Measurements from ENCODE around the gene CTSL.

DNA sequence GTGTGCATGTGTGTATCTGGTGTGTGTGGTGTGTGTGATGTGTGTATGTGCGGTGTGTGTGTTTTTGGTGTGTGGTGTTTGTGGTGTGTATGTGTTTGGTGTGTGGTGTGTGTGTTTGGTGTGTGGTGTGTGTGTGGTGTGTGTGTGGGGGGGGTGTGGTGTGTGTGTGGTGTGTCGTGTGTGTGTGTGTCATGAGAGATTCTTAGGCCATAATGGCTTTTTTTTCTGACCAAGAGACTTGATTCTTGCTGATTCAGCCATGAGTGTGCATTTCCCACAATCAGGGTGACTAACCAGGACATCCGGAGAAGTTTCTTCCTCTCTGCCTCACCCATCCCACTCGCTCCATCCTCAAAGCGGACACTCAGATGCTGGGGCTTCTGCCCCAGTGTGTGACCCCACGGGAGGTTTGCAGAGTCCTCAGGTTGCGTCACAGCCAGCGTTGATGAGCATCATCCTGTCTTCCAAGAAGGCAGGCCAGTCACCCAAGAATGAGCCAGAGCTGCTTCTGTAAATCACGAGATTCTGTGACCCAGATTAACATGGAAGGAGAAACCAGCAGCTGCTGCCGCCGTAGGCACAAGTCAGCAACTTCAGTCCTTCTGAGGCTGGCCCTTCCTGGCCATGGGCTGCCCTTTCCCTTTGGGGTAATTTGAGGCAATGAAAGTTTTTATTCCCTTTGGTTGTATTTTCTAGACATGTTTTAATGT lies 12.5 kb upstream of the CTSL start:
- TF ChIP-seq EZH2 (IDR thresholded peaks at IDR 0.05; ENCODE audit: low read depth, unreplicated experiment), result no peak
- no peak for TF ChIP-seq POLR2AphosphoS5 (IDR thresholded peaks at IDR 0.05; ENCODE audit: low read depth)
- TF ChIP-seq, protein P1, sequence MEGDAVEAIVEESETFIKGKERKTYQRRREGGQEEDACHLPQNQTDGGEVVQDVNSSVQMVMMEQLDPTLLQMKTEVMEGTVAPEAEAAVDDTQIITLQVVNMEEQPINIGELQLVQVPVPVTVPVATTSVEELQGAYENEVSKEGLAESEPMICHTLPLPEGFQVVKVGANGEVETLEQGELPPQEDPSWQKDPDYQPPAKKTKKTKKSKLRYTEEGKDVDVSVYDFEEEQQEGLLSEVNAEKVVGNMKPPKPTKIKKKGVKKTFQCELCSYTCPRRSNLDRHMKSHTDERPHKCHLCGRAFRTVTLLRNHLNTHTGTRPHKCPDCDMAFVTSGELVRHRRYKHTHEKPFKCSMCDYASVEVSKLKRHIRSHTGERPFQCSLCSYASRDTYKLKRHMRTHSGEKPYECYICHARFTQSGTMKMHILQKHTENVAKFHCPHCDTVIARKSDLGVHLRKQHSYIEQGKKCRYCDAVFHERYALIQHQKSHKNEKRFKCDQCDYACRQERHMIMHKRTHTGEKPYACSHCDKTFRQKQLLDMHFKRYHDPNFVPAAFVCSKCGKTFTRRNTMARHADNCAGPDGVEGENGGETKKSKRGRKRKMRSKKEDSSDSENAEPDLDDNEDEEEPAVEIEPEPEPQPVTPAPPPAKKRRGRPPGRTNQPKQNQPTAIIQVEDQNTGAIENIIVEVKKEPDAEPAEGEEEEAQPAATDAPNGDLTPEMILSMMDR (conservative IDR thresholded peaks at IDR 0.05; ENCODE audit: low read depth in 2 of 2), result no peak
- TF ChIP-seq, protein P2, sequence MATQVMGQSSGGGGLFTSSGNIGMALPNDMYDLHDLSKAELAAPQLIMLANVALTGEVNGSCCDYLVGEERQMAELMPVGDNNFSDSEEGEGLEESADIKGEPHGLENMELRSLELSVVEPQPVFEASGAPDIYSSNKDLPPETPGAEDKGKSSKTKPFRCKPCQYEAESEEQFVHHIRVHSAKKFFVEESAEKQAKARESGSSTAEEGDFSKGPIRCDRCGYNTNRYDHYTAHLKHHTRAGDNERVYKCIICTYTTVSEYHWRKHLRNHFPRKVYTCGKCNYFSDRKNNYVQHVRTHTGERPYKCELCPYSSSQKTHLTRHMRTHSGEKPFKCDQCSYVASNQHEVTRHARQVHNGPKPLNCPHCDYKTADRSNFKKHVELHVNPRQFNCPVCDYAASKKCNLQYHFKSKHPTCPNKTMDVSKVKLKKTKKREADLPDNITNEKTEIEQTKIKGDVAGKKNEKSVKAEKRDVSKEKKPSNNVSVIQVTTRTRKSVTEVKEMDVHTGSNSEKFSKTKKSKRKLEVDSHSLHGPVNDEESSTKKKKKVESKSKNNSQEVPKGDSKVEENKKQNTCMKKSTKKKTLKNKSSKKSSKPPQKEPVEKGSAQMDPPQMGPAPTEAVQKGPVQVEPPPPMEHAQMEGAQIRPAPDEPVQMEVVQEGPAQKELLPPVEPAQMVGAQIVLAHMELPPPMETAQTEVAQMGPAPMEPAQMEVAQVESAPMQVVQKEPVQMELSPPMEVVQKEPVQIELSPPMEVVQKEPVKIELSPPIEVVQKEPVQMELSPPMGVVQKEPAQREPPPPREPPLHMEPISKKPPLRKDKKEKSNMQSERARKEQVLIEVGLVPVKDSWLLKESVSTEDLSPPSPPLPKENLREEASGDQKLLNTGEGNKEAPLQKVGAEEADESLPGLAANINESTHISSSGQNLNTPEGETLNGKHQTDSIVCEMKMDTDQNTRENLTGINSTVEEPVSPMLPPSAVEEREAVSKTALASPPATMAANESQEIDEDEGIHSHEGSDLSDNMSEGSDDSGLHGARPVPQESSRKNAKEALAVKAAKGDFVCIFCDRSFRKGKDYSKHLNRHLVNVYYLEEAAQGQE (IDR thresholded peaks at IDR 0.05; ENCODE audit: unreplicated experiment), result no peak
- TF ChIP-seq EZH2phosphoT487 (IDR thresholded peaks at IDR 0.05; ENCODE audit: unreplicated experiment), result no peak
- no peak for TF ChIP-seq JUNB (IDR thresholded peaks at IDR 0.05; ENCODE audit: unreplicated experiment)
- TF ChIP-seq NANOG (IDR thresholded peaks at IDR 0.05; ENCODE audit: borderline replicate concordance), result no peak
- TF ChIP-seq, protein P3, sequence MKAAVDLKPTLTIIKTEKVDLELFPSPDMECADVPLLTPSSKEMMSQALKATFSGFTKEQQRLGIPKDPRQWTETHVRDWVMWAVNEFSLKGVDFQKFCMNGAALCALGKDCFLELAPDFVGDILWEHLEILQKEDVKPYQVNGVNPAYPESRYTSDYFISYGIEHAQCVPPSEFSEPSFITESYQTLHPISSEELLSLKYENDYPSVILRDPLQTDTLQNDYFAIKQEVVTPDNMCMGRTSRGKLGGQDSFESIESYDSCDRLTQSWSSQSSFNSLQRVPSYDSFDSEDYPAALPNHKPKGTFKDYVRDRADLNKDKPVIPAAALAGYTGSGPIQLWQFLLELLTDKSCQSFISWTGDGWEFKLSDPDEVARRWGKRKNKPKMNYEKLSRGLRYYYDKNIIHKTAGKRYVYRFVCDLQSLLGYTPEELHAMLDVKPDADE (IDR thresholded peaks at IDR 0.05), result no peak
- no peak for TF ChIP-seq CREB1 (CRISPR knock-in tag; IDR thresholded peaks at IDR 0.05; ENCODE audit: low read depth)
- TF ChIP-seq ZNF114 (CRISPR knock-in tag; IDR thresholded peaks at IDR 0.05), result no peak
- no peak for TF ChIP-seq ZNF331 (CRISPR knock-in tag; IDR thresholded peaks at IDR 0.05; ENCODE audit: low read depth)
- no peak for TF ChIP-seq STAT1 (IDR thresholded peaks at IDR 0.05; ENCODE audit: unreplicated experiment)
